ENCODE data around the gene BRIP1.

Gene BRIP1

DNA sequence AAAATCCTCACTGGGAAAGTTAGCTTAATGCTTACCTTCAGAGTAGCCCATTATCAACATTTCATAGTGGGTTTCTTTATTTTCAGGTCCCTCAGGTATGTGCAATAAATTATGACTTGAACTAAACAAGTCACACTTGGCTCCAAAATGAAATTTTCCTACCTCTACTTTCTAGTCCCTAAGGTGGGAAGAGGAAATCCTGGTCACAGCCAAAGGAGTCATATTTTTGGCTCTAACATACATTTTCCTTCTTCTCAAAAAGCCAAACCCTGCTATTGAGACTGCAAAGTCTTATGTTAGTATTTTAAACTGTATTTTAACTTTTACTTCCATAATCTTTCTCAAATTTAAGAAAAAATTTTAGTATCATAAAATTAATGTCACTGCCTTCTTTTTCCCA is 128.9 kb downstream of the BRIP1 start:
- H3K27me3 ChIP-seq (ENCODE audit: control insufficient read depth, insufficient read depth, low read length) = no peaks in the 10 kb centered on the region
- TF ChIP-seq, protein P1, sequence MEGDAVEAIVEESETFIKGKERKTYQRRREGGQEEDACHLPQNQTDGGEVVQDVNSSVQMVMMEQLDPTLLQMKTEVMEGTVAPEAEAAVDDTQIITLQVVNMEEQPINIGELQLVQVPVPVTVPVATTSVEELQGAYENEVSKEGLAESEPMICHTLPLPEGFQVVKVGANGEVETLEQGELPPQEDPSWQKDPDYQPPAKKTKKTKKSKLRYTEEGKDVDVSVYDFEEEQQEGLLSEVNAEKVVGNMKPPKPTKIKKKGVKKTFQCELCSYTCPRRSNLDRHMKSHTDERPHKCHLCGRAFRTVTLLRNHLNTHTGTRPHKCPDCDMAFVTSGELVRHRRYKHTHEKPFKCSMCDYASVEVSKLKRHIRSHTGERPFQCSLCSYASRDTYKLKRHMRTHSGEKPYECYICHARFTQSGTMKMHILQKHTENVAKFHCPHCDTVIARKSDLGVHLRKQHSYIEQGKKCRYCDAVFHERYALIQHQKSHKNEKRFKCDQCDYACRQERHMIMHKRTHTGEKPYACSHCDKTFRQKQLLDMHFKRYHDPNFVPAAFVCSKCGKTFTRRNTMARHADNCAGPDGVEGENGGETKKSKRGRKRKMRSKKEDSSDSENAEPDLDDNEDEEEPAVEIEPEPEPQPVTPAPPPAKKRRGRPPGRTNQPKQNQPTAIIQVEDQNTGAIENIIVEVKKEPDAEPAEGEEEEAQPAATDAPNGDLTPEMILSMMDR (IDR thresholded peaks at IDR 0.05) = no peak
- no peak overlapping the region for H2AFZ ChIP-seq
- H3K36me3 ChIP-seq (ENCODE audit: control insufficient read depth, insufficient read depth, low read length) = no peaks in the 10 kb centered on the region
- H3K9ac ChIP-seq = no peak overlapping the region
- H3K27ac ChIP-seq = no peak overlapping the region
- H3K4me3 ChIP-seq (ENCODE audit: low read depth, low read length) = no peak overlapping the region
- no peak overlapping the region for H3K4me2 ChIP-seq (ENCODE audit: low read length)
- H3K9me3 ChIP-seq (ENCODE audit: control insufficient read depth, low read length) = no peaks in the 10 kb centered on the region
- H3K79me2 ChIP-seq = no peaks in the 10 kb centered on the region
- H3K4me1 ChIP-seq = no peaks in the 10 kb centered on the region

DNA sequence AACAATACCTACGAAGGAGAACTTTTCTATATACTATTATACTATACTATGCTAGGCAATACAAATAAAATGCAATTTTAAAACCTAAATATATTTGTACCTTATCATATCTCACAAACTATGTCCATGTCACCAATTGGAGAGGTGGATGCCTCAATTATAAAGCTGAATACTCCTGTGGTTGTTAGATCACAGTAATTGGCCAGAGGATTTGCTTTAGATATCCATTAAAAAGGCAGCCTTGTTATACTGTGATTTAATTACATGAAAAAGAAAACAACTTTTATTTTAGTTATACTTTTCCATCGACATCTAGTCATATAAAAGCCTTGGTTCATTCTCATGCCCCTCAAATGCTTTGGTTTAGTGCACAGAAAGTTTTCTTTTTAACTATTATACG is 129.3 kb downstream of the BRIP1 start:
- TF ChIP-seq, protein P1 (IDR thresholded peaks at IDR 0.05) = no peak
- H3K4me1 ChIP-seq = no peaks in the 10 kb centered on the region
- no peaks in the 10 kb centered on the region for H3K9me3 ChIP-seq (ENCODE audit: control insufficient read depth, low read length)
- no peak overlapping the region for H3K4me2 ChIP-seq (ENCODE audit: low read length)
- no peaks in the 10 kb centered on the region for H3K79me2 ChIP-seq
- H3K4me3 ChIP-seq (ENCODE audit: low read depth, low read length) = no peak overlapping the region
- no peaks in the 10 kb centered on the region for H3K36me3 ChIP-seq (ENCODE audit: control insufficient read depth, insufficient read depth, low read length)
- H3K27ac ChIP-seq = no peak overlapping the region
- no peak overlapping the region for H3K9ac ChIP-seq
- no peak overlapping the region for H2AFZ ChIP-seq
- H3K27me3 ChIP-seq (ENCODE audit: control insufficient read depth, insufficient read depth, low read length) = no peaks in the 10 kb centered on the region

DNA sequence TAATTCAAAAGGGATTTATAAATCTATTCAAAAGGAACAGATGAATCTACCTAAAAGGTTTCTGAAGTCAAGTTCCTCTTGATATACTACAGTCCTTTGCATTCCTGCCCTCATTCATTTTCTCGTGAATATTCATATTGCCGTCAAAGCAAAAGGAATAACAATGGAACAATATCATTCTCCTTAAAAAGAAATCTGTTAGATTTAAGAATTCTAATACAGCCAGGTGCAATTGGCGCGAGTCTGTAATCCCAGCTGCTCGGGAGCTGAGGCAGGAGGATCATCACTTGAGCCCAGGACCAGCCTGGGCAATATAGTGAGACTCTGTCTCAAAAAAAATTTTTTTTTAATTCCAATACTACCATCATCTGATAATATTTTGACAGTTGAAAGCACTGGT is 130.3 kb downstream of the BRIP1 start:
- H3K9ac ChIP-seq = no peak overlapping the region
- no peaks in the 10 kb centered on the region for H3K27me3 ChIP-seq (ENCODE audit: control insufficient read depth, insufficient read depth, low read length)
- TF ChIP-seq, protein P1 (IDR thresholded peaks at IDR 0.05) = no peak
- no peak overlapping the region for H3K4me2 ChIP-seq (ENCODE audit: low read length)
- no peak overlapping the region for H2AFZ ChIP-seq
- no peaks in the 10 kb centered on the region for H3K4me1 ChIP-seq
- no peaks in the 10 kb centered on the region for H3K36me3 ChIP-seq (ENCODE audit: control insufficient read depth, insufficient read depth, low read length)
- H3K27ac ChIP-seq = no peak overlapping the region
- no peaks in the 10 kb centered on the region for H3K79me2 ChIP-seq
- no peaks in the 10 kb centered on the region for H3K9me3 ChIP-seq (ENCODE audit: control insufficient read depth, low read length)
- H3K4me3 ChIP-seq (ENCODE audit: low read depth, low read length) = no peak overlapping the region

DNA sequence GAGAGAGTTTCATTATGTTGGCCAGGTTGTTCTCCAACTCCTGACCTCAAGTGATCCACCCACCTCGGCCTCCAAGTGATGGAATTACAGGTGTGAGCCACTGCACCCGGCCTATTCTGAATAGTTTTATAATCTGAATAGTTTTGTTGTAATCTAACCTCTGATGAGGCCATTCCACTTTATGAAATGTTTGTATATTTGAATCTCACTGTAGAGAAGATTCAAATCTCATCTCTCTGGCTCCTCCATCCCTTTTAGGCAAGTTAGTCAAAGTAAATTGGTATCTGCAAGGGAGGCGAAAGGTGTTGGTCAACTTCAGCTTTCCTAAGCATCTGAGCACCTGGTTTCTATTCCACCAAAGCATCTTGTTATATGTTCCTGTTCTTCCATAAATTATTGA is 131.2 kb downstream of the BRIP1 start:
- no peaks in the 10 kb centered on the region for H3K79me2 ChIP-seq
- no peaks in the 10 kb centered on the region for H3K4me1 ChIP-seq
- no peaks in the 10 kb centered on the region for H3K27me3 ChIP-seq (ENCODE audit: control insufficient read depth, insufficient read depth, low read length)
- H3K4me2 ChIP-seq (ENCODE audit: low read length) = no peak overlapping the region
- H3K27ac ChIP-seq = no peak overlapping the region
- H3K36me3 ChIP-seq (ENCODE audit: control insufficient read depth, insufficient read depth, low read length) = no peaks in the 10 kb centered on the region
- no peaks in the 10 kb centered on the region for H3K9me3 ChIP-seq (ENCODE audit: control insufficient read depth, low read length)
- TF ChIP-seq, protein P1 (IDR thresholded peaks at IDR 0.05) = no peak
- H2AFZ ChIP-seq = no peak overlapping the region
- no peak overlapping the region for H3K4me3 ChIP-seq (ENCODE audit: low read depth, low read length)
- H3K9ac ChIP-seq = no peak overlapping the region

DNA sequence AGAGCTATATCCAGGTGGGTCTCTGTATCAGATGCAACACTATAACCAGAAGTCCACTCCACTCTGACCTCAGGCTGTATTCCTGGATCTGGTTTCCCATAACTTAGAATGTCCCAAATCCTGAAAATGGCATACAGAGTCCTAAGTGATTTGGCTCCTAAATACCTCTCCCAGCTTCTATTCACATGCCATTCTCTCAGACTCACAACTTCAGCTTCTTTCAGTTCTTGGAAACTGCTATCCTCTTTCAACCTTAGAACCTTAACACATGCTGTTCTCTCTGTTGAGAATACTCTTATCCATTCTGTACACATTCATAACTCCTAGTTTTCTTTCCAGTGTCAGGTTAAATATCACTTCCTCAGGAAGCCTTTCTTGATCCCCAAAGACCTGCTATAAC is 132.0 kb downstream of the BRIP1 start:
- H3K4me2 ChIP-seq (ENCODE audit: low read length) = no peak overlapping the region
- H3K9ac ChIP-seq = no peak overlapping the region
- TF ChIP-seq, protein P1 (IDR thresholded peaks at IDR 0.05) = no peak
- H3K4me3 ChIP-seq (ENCODE audit: low read depth, low read length) = no peak overlapping the region
- H3K27me3 ChIP-seq (ENCODE audit: control insufficient read depth, insufficient read depth, low read length) = no peaks in the 10 kb centered on the region
- H3K79me2 ChIP-seq = no peaks in the 10 kb centered on the region
- no peak overlapping the region for H2AFZ ChIP-seq
- no peak overlapping the region for H3K27ac ChIP-seq
- H3K9me3 ChIP-seq (ENCODE audit: control insufficient read depth, low read length) = no peaks in the 10 kb centered on the region
- H3K4me1 ChIP-seq = no peaks in the 10 kb centered on the region
- no peaks in the 10 kb centered on the region for H3K36me3 ChIP-seq (ENCODE audit: control insufficient read depth, insufficient read depth, low read length)
